HG03575 (cell line): ENCODE data around the gene BOC.

Source experiments
- ATAC-seq: cut with Tn5 transposase; IDR thresholded peaks from one replicate; pipeline ENCODE4 v1.9.1; 2021; ENCODE audit not compliant: unreplicated experiment, insufficient number of reproducible peaks, low FRiP score; ENCODE audit errors: extremely low read depth

BOC gene

DNA sequence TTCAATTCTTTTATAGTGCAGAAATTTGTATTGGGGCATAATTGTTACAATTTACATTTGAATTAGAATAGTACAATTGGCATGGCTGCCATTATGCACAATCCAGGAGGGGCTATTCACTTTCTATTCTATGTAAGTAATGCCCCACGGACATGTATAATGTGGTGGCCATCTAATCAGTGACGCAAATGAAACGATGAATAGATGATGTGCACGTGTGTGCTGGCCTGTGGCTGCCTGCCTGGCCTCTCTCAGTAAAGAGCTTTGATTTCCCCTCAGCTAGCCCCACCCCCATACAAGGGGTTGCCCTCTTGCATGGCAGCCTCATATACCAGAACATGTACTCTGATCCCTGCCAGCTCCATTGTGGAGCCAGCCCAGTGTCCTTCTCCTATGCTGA is 86.5 kb downstream of the BOC start:
- no peak for ATAC-seq

DNA sequence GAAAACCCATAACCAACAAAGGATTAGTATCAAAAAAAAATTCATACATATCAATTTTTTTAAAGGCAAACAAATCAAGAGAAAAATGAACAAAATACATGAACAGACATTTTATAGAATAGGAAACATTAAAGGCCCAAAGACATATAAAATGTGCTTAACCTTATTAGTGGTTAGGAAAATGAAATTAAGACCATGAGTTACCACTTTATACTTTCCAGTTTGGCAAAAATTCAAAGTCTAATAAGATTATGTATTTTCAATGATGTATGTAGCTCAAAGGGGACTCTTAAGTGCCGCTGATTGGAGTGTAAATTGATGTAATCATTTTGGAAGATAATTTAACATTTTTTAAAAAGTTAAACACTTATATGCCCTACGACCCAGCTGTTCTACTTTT is 89.2 kb downstream of the BOC start:
- no peak for ATAC-seq

- ATAC-seq: no peak
Observed at GRCh38 chr3:113304102-113304501, 92.7 kb downstream of the BOC start.

DNA sequence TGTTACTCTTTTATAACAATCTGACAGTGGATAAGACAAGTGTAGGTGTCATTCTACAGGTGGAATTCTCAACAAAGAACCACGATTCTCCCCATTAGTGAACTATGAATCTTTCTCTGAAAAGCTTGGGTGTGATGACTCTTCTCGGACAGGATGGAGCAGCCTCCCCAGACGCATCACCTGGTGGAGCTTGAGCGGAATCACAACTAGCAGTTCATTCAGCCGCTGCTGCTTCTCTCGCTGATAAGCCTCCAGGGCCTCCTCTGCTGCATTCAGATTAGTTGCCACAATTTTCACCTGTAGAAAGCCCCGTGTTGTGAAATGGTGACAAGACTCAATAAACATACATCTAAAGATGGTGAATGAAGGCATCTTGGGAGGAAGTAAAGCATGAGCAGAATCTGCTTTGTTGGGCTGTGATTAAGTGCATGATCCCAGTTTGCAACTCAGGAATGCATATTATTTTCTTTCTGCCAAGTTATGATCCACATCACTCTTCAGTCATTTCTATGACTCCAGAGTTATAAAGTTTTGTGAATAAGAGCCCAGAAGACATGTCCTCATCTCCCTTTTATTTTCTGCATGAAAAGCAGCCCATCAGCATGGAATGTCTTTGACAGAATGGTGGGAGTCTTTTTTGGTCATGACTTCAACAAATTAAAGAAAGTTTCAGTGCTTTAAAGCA is 93.6 kb downstream of the BOC start:
- no peak for ATAC-seq

GRCh38 chr3:113310960-113311359 is 99.6 kb downstream of the BOC start:
- no peak for ATAC-seq

GRCh38 chr3:113312416-113312815 is 101.1 kb downstream of the BOC start:
- no peak for ATAC-seq

DNA sequence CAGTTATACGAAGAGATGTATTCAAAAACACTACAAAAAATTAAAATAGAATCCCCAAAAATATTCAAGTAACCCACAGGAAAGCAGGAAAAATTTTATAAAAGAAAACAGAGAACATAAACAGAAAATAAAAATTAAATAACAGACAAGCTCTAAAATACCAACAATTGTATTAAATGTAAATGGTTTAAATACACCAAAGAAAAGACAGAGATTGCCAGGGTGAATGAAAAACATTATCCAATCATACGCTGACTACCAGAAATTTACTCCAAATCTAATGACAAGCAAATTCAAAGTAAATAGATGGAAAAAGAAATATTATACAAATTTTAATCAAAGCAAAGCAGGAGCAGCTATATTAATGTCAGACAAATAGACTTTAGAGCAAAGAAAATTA is 103.6 kb downstream of the BOC start:
- no peak for ATAC-seq

- no peak for ATAC-seq
Observed at GRCh38 chr3:113329757-113330156, 118.4 kb downstream of the BOC start.

DNA sequence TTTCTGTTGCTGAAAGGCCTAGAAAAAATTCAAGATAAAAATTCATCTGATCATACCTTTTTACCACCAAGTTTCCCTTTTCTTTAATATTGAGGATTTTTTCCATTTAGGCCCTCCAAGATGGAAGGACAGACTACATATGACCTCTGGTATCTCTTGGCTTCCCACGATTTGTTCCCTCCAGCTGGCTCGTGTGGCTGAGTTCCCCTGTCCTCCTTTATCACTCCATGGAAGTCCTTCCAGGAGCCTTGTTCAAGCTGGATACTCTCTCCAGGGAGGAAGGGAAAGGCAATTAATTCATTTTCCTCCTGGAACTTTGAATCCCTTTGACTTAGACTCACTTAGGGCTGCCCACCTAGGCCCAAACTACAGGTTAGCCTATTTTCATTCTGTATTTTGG is 119.4 kb downstream of the BOC start:
- no peak for ATAC-seq

DNA sequence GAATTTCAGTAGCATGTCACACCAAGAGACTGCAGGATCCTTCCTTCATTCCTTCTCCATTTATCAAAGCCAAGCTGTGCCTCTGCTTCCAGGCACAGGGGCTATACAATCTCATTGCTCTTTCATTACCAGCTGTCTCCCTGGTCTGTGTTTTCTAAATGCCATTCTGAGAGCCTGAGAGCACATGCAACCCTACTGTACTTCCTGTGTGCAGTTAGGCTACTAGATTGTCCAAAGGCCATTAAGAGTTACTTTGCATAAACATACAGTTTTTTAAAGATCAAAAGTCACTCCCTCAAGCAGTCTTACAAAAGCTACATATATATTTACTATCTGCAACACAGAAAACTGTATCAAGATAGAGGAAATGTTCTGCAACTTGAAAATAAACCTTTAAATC is 119.8 kb downstream of the BOC start:
- ATAC-seq: no peak
